Neural cell (in vitro differentiated cells): ENCODE measurements around the gene MLEC. TPM values are rescaled to one million over a fixed set of nuclear protein-coding genes. Genes with fewer than 3 reads are reported as not detected.

Source experiments
- H2AFZ ChIP-seq: fragments of 200-600, 300-800 bp; sonication (generic), shearing (Covaris generic); 2 replicates; pipeline ENCODE4 v1.6.0; 2014; ENCODE audit warnings: low read depth, mild to moderate bottlenecking, antibody characterized with exemption, low read length, moderate library complexity
- H3F3A ChIP-seq: fragments of 200-600 bp; shearing (Covaris generic); 2 replicates; pipeline ENCODE4 v1.6.1; 2016; ENCODE audit warnings: mild to moderate bottlenecking, moderate library complexity, mixed read lengths, antibody characterized with exemption, low read length; ENCODE audit not compliant: insufficient read depth, poor library complexity, severe bottlenecking
- H3K27ac ChIP-seq: fragments of 200-600, 300-800 bp; sonication (generic), shearing (Covaris generic); 2 replicates; pipeline ENCODE4 v1.5.1; 2014; ENCODE audit warnings: mild to moderate bottlenecking, low read length, moderate library complexity
- H3K27me3 ChIP-seq: fragments of 300-800, 200-600 bp; sonication (generic), shearing (Covaris generic); 2 replicates; pipeline ENCODE4 v1.6.0; 2014; ENCODE audit warnings: mild to moderate bottlenecking, low read depth, low read length, moderate library complexity; ENCODE audit not compliant: insufficient read depth
- H3K36me3 ChIP-seq: fragments of 300-800, 200-600 bp; sonication (generic), shearing (Covaris generic); 2 replicates; pipeline ENCODE4 v1.5.1; 2014; ENCODE audit warnings: mild to moderate bottlenecking, antibody characterized with exemption, low read length, moderate library complexity; ENCODE audit not compliant: insufficient read depth
- H3K4me2 ChIP-seq: fragments of 300-800, 200-600 bp; sonication (generic), shearing (Covaris generic); 2 replicates; pipeline ENCODE4 v1.6.0; 2014; ENCODE audit warnings: mild to moderate bottlenecking, low read length
- H3K4me3 ChIP-seq: fragments of 300-800, 200-600 bp; sonication (generic), shearing (Covaris generic); 2 replicates; pipeline ENCODE4 v1.5.1; 2014; ENCODE audit warnings: mild to moderate bottlenecking, low read length, moderate library complexity
- H3K79me2 ChIP-seq: fragments of 200-600 bp; shearing (Covaris generic); replicated peaks from 2 replicates; pipeline ENCODE4 v1.6.0; 2014; ENCODE audit warnings: mild to moderate bottlenecking, low read length, moderate library complexity; ENCODE audit not compliant: insufficient read depth
- H3K9ac ChIP-seq: fragments of 300-800, 200-600 bp; sonication (generic), shearing (Covaris generic); 2 replicates; pipeline ENCODE4 v1.6.1; 2016; ENCODE audit warnings: mild to moderate bottlenecking, low read length, mixed read lengths
- H3K9me2 ChIP-seq: fragments of 200-600 bp; shearing (Covaris generic); 2 replicates; pipeline ENCODE4 v1.6.1; 2016; ENCODE audit warnings: mild to moderate bottlenecking, low read length, mixed read lengths; ENCODE audit not compliant: insufficient read depth
- H3K9me3 ChIP-seq: fragments of 200-600, 300-800 bp; sonication (generic), shearing (Covaris generic); 2 replicates; pipeline ENCODE4 v1.6.1; 2016; ENCODE audit warnings: mild to moderate bottlenecking, mixed run types, low read length, moderate library complexity, mixed read lengths
- H4K20me1 ChIP-seq: fragments of 200-600 bp; shearing (Covaris generic); 2 replicates; pipeline ENCODE4 v1.6.1; 2016; ENCODE audit warnings: mild to moderate bottlenecking, mixed run types; ENCODE audit not compliant: insufficient read depth
- EP300 ChIP-seq: fragments of 450-650 bp; conservative IDR thresholded peaks from 2 replicates; pipeline ENCODE4 v1.6.1; 2014; ENCODE audit warnings: antibody characterized with exemption, mild to moderate bottlenecking, moderate library complexity; ENCODE audit not compliant: poor library complexity, severe bottlenecking
- EZH2 ChIP-seq: fragments of 200-600, 300-800 bp; shearing (Covaris generic), sonication (generic); IDR thresholded peaks from 2 replicates; pipeline ENCODE4 v1.6.1; 2014; ENCODE audit warnings: antibody characterized with exemption, low read length, borderline replicate concordance, mild to moderate bottlenecking; ENCODE audit not compliant: insufficient read depth, poor library complexity, severe bottlenecking
- MXI1 ChIP-seq: fragments of 450-650 bp; conservative IDR thresholded peaks from 2 replicates; pipeline ENCODE4 v1.6.1; 2014; ENCODE audit warnings: antibody characterized with exemption, mild to moderate bottlenecking; ENCODE audit not compliant: poor library complexity, severe bottlenecking
- POLR2AphosphoS5 ChIP-seq: IDR thresholded peaks from 2 replicates; pipeline ENCODE4 v1.6.1; 2012
- RAD21 ChIP-seq: fragments of 450-650 bp; conservative IDR thresholded peaks from 2 replicates; pipeline ENCODE4 v1.6.1; 2014; ENCODE audit warnings: antibody characterized with exemption, mild to moderate bottlenecking, moderate library complexity
- SMC3 ChIP-seq: fragments of 450-650 bp; conservative IDR thresholded peaks from 2 replicates; pipeline ENCODE4 v1.6.1; 2014; ENCODE audit warnings: antibody characterized with exemption, mild to moderate bottlenecking, moderate library complexity; ENCODE audit not compliant: poor library complexity
- TAF1 ChIP-seq: IDR thresholded peaks from 2 replicates; pipeline ENCODE4 v1.6.1; 2012; ENCODE audit warnings: low read depth
- polyA plus RNA-seq: library from polyadenylated mRNA; depleted of rRNA; stranded (reverse); fragments of >200 nt; gene quantifications from 2 replicates; pipeline ENCODE4 v1.2.3, GENCODE V29; 2014
- TF ChIP-seq, protein P1 (sequence below): fragments of 450-650 bp; IDR thresholded peaks from 2 replicates; pipeline ENCODE4 v1.5.1; 2014; ENCODE audit warnings: antibody characterized with exemption, mild to moderate bottlenecking, moderate library complexity; ENCODE audit not compliant: poor library complexity, severe bottlenecking
- TF ChIP-seq, protein P2 (sequence below): IDR thresholded peaks from 2 replicates; pipeline ENCODE4 v1.6.1; 2012; ENCODE audit warnings: borderline replicate concordance

MLEC gene
- polyA plus RNA-seq, 1 donor from 2014 or later: 33.2 TPM

- peak overlapping the region; percentile 66 for H3K4me3 ChIP-seq
- no peaks in the 10 kb centered on the region for H3K27me3 ChIP-seq
- H3K9me2 ChIP-seq: no peaks in the 10 kb centered on the region
- H2AFZ ChIP-seq: no peak overlapping the region
- no peaks in the 10 kb centered on the region for H3K36me3 ChIP-seq
- H3K4me2 ChIP-seq: no peak overlapping the region
- no peaks in the 10 kb centered on the region for H4K20me1 ChIP-seq
- TF ChIP-seq EZH2: no peak
- no peak for TF ChIP-seq SMC3
- no peak for TF ChIP-seq TAF1
- H3F3A ChIP-seq: no peaks in the 10 kb centered on the region
- no peaks in the 10 kb centered on the region for H3K79me2 ChIP-seq
- H3K9me3 ChIP-seq: no peaks in the 10 kb centered on the region
- no peak overlapping the region for H3K27ac ChIP-seq
- H3K9ac ChIP-seq: no peak overlapping the region
Measured at GRCh38 chr12:120725151-120725658, 38.3 kb downstream of the MLEC start.

- H4K20me1 ChIP-seq: no peaks in the 10 kb centered on the region
- no peaks in the 10 kb centered on the region for H3K9me2 ChIP-seq
- no peak for TF ChIP-seq SMC3
- TF ChIP-seq EZH2: no peak
- TF ChIP-seq, protein P1, sequence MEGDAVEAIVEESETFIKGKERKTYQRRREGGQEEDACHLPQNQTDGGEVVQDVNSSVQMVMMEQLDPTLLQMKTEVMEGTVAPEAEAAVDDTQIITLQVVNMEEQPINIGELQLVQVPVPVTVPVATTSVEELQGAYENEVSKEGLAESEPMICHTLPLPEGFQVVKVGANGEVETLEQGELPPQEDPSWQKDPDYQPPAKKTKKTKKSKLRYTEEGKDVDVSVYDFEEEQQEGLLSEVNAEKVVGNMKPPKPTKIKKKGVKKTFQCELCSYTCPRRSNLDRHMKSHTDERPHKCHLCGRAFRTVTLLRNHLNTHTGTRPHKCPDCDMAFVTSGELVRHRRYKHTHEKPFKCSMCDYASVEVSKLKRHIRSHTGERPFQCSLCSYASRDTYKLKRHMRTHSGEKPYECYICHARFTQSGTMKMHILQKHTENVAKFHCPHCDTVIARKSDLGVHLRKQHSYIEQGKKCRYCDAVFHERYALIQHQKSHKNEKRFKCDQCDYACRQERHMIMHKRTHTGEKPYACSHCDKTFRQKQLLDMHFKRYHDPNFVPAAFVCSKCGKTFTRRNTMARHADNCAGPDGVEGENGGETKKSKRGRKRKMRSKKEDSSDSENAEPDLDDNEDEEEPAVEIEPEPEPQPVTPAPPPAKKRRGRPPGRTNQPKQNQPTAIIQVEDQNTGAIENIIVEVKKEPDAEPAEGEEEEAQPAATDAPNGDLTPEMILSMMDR: no peak
- no peak for TF ChIP-seq RAD21
- TF ChIP-seq, protein P2, sequence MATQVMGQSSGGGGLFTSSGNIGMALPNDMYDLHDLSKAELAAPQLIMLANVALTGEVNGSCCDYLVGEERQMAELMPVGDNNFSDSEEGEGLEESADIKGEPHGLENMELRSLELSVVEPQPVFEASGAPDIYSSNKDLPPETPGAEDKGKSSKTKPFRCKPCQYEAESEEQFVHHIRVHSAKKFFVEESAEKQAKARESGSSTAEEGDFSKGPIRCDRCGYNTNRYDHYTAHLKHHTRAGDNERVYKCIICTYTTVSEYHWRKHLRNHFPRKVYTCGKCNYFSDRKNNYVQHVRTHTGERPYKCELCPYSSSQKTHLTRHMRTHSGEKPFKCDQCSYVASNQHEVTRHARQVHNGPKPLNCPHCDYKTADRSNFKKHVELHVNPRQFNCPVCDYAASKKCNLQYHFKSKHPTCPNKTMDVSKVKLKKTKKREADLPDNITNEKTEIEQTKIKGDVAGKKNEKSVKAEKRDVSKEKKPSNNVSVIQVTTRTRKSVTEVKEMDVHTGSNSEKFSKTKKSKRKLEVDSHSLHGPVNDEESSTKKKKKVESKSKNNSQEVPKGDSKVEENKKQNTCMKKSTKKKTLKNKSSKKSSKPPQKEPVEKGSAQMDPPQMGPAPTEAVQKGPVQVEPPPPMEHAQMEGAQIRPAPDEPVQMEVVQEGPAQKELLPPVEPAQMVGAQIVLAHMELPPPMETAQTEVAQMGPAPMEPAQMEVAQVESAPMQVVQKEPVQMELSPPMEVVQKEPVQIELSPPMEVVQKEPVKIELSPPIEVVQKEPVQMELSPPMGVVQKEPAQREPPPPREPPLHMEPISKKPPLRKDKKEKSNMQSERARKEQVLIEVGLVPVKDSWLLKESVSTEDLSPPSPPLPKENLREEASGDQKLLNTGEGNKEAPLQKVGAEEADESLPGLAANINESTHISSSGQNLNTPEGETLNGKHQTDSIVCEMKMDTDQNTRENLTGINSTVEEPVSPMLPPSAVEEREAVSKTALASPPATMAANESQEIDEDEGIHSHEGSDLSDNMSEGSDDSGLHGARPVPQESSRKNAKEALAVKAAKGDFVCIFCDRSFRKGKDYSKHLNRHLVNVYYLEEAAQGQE: no peak
- no peak for TF ChIP-seq POLR2AphosphoS5
- no peak for TF ChIP-seq MXI1
- TF ChIP-seq TAF1: no peak
- TF ChIP-seq EP300: no peak
- H3K27ac ChIP-seq: no peak within 1 kb of the TSS
- no peak within 1 kb of the TSS for H3K4me2 ChIP-seq
- H3K9ac ChIP-seq: peak within 1 kb of the TSS; percentile 33
- H3K79me2 ChIP-seq: no peaks in the 10 kb centered on the region
- no peaks in the 10 kb centered on the region for H3K9me3 ChIP-seq
- no peaks in the 10 kb centered on the region for H3K27me3 ChIP-seq
- no peaks in the 10 kb centered on the region for H3F3A ChIP-seq
- no peaks in the 10 kb centered on the region for H3K36me3 ChIP-seq
- peak within 1 kb of the TSS; percentile 66 for H3K4me3 ChIP-seq
- H2AFZ ChIP-seq: no peak within 1 kb of the TSS
Measured at GRCh38 chr12:120725659-120726509, 38.9 kb downstream of the MLEC start, which contains the start of gene ACADS. TSS of gene ACADS (plus strand) at chr12:120725826. CDS start at chr12:120725886, 60 bp downstream.
